Omental fat pad (tissue), 4 donors: ENCODE measurements around the gene ATF1. TPM values are rescaled to one million over a fixed set of nuclear protein-coding genes. Genes with fewer than 3 reads are reported as not detected.
A peak's percentile ranks its signal among the peaks of the same experiment; 100 is the strongest.

Experiments used
- ATAC-seq: fragments of 150-250 bp; one replicate; pipeline ENCODE4 v1.9.1; 2016; ENCODE audit warnings: mild to moderate bottlenecking, moderate library complexity; ENCODE audit not compliant: low FRiP score
- DNase-seq: peaks from one replicate; pipeline ENCODE4 v3.0.0-alpha.2; 2019; ENCODE audit warnings: low spot score
- total RNA-seq, 4 donors: library from RNA; depleted of rRNA; stranded (reverse); fragments of >200 nt; gene quantifications; one replicate each; pipeline ENCODE4 v1.1.0, GENCODE V29; 2016
- TF ChIP-seq, protein P1 (sequence below), 3 donors: fragments of 450-650 bp; IDR thresholded peaks; one replicate each; pipeline ENCODE4 v1.5.1; 2016 to 2017; ENCODE audit warnings: antibody characterized with exemption in 3 of 3, mild to moderate bottlenecking in 3 of 3, moderate library complexity in 2 of 3

ATF1 gene
- total RNA-seq, 4 donors from 2014 or later = 17.0 to 23.3 (median 18.1) TPM

- TF ChIP-seq, protein P1, sequence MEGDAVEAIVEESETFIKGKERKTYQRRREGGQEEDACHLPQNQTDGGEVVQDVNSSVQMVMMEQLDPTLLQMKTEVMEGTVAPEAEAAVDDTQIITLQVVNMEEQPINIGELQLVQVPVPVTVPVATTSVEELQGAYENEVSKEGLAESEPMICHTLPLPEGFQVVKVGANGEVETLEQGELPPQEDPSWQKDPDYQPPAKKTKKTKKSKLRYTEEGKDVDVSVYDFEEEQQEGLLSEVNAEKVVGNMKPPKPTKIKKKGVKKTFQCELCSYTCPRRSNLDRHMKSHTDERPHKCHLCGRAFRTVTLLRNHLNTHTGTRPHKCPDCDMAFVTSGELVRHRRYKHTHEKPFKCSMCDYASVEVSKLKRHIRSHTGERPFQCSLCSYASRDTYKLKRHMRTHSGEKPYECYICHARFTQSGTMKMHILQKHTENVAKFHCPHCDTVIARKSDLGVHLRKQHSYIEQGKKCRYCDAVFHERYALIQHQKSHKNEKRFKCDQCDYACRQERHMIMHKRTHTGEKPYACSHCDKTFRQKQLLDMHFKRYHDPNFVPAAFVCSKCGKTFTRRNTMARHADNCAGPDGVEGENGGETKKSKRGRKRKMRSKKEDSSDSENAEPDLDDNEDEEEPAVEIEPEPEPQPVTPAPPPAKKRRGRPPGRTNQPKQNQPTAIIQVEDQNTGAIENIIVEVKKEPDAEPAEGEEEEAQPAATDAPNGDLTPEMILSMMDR (IDR thresholded peaks at IDR 0.05) = no peak
- ATAC-seq (no peak), DNase-seq (no peak)
These were observed 15.0 kb downstream of the ATF1 start for GRCh38 chr12:50778663-50779590.

GRCh38 chr12:50780013-50780412 lies 16.1 kb downstream of the ATF1 start:
- TF ChIP-seq, protein P1 (IDR thresholded peaks at IDR 0.05) = no peak
- DNase-seq = no peak
- ATAC-seq = no peak

DNA sequence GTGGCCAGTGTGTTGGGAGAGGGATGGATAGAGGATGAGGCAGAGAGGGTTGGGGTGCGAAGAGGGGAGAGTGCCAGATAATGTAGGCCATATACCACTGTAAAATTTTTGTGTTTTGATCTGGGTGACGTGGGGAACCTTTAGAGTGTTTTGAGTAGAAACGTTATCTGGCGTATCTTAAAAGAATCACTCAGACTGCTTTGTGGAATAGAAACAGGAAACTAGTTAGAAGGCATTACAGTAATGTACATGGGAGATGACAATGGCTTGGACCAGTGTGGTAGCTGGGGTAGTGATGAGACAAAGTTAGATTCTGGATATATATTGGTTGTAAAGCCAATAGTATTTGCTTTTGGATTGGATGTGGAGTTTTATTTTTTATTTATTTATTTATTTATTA lies 20.6 kb downstream of the ATF1 start:
- TF ChIP-seq, protein P1 (IDR thresholded peaks at IDR 0.05) = no peak
- ATAC-seq = no peak
- no peak for DNase-seq

DNA sequence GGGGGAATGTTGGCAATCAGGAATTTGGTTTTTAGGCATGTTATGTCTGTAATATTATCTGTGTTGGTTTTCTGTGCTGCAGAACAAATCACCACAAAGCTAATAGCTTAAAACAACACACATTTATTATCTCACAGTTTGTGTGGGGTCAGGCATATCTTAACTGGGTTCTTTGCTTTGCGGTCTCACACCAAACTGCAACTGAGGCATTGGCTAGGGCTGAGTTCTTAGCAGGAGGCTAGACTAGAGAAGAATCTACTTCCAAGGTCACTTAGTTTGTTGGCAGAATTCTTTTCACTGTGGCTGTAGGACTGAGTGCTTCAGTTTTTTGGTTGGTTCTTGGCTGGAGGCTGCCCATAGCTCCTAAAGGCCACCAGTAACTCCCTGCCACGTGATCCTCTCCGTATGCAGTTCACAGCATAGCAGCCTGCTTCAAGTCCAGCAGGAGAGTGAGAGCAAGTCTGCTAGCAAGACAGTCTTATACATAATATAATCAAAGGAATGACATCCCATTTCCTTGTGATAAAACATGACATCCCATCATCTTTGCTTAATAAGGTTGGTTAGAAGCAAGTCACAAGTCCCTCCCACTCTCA lies 21.6 kb downstream of the ATF1 start:
- no peak for DNase-seq
- no peak for ATAC-seq
- TF ChIP-seq, protein P1 (IDR thresholded peaks at IDR 0.05) = no peak

DNA sequence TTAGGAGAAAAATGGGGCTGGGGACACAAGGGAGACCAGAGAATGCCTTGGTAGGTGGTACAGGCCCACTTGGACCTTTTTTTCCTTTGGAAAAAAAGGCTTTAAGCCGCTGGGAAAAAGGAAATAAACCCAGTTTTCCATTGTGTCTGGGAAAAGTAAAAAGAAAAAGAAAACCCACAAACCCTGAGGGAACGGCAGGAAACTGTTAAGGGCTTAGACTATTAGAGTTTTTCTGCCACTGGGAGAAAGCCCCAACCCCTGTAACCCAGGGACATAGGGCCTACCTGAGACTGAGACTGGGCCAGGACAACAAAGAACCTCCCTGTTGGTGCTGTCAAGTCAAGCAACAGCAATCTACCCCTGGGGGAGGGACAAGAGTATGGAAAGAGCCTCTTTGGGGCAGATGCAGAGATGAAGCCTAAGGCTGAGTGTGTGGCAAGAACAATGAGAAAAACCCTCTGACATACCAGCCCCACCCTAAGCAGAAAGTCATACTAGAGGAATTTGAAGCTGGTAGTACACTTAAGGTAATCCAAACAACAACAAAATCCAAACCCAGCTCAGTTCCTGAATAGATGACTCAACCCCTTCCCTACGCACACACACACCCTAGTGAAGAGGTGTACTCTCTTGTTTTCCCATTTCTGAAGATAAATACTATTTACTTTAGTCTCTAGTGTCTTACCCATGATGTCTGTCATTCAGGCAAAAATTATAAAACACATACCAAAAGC lies 22.8 kb downstream of the ATF1 start:
- TF ChIP-seq, protein P1 (IDR thresholded peaks at IDR 0.05) = no peak
- DNase-seq (no peak), ATAC-seq (peak; percentile 89)

DNA sequence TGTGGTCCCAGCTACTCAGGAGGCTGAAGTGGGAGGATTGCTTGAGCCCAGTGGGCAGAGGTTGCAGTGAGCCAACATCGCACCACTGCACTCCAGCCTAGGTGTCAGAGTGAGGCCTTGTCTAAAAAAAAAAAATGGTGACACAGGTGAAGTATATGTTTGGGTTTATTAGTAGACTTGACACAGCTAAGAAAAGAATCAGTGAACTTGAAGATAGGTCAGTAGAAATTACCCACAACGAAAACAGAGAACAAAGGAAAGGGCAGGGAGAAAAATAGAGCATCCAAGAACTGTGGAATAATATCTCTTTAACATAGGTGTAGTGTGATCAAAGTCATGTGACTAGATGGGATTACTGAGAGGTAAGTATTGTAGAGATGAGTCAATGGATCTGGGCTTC lies 23.7 kb downstream of the ATF1 start:
- ATAC-seq (no peak), DNase-seq (no peak)
- TF ChIP-seq, protein P1 (IDR thresholded peaks at IDR 0.05) = no peak
